NT2/D1 (cell line): ENCODE results near the gene ACKR2.

Experiments used
- SUZ12 ChIP-seq: IDR thresholded peaks from 2 replicates; pipeline ENCODE4 v1.6.1; 2011; ENCODE audit not compliant: insufficient read length, insufficient read depth; ENCODE audit errors: extremely low read depth
- YY1 ChIP-seq: IDR thresholded peaks from 2 replicates; pipeline ENCODE4 v1.6.1; 2011; ENCODE audit not compliant: insufficient read length, insufficient read depth
- ZNF274 ChIP-seq: IDR thresholded peaks from 2 replicates; pipeline ENCODE4 v1.6.1; 2011; ENCODE audit warnings: mild to moderate bottlenecking, low read depth, low read length

DNA sequence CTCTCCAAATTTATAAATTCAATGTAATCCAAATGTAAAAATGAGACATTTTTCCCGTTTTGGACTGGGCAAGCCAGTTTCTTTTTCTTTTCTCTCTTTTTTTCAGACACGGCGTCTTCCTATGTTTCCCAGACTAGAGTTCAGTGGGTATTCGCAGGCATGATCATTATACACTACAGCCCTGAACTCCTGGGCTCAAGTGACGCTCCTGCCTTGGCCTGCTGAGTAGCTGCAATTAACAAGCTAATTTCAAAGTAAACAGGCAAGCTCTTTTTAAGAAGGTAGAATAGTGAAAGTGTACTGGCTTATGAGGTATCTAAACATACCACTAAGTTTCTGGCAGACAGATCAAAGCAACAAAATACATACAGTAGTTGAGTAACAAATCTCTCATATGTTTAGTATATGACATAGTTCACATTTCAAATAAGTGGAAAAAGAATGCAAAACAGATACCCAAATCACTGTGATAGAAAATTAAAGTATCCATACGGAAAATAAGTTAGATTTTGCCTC is 18.5 kb upstream of the ACKR2 start:
- TF ChIP-seq YY1 (no peak), ZNF274 (no peak), SUZ12 (no peak)
